ENCODE data around the gene PTPRA.

PTPRA gene

DNA sequence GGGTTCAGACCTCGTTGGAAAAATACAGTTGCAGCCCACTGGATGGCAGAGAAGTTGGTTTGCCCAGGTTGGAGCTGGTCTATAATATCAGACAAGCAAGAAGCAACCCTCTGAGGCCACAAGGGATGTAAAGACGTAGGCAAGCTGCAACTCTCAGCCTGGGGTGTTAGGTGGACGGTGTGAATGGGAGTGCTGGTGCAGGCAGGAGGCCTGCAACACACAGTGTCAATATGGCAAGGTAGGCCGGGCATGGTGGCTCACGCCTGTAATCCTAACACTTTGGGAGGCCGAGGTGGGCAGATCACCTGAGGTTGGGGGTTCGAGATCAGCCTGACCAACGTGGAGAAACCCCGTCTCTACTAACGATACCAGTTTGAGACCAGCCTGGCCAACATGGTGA lies 22.2 kb upstream of the PTPRA start:
- H3K27me3 ChIP-seq (ENCODE audit: control insufficient read depth, low read length) = no peaks in the 10 kb centered on the region
- no peak overlapping the region for H3K4me3 ChIP-seq (ENCODE audit: low read length)
- H3K9me2 ChIP-seq (replicated peaks; ENCODE audit: control insufficient read depth, low read length) = no peaks in the 10 kb centered on the region
- H4K20me1 ChIP-seq (ENCODE audit: control insufficient read depth, insufficient read depth, low read depth, low read length) = no peaks in the 10 kb centered on the region
- no peaks in the 10 kb centered on the region for H3K36me3 ChIP-seq (ENCODE audit: control insufficient read depth, low read length)
- H3F3A ChIP-seq (ENCODE audit: control insufficient read depth, insufficient read depth) = no peaks in the 10 kb centered on the region
- no peaks in the 10 kb centered on the region for H3K9me3 ChIP-seq (ENCODE audit: control insufficient read depth, insufficient read depth, low read length)
- H3K79me2 ChIP-seq (ENCODE audit: control insufficient read depth, low read length) = no peaks in the 10 kb centered on the region
- no peak overlapping the region for H3K4me2 ChIP-seq (ENCODE audit: low read length)
- peaks cover 6% of the 10 kb centered on the region; the same call in 1 of the 2 replicates for H3K4me1 ChIP-seq (ENCODE audit: control insufficient read depth, low read length)
- TF ChIP-seq, protein P1, sequence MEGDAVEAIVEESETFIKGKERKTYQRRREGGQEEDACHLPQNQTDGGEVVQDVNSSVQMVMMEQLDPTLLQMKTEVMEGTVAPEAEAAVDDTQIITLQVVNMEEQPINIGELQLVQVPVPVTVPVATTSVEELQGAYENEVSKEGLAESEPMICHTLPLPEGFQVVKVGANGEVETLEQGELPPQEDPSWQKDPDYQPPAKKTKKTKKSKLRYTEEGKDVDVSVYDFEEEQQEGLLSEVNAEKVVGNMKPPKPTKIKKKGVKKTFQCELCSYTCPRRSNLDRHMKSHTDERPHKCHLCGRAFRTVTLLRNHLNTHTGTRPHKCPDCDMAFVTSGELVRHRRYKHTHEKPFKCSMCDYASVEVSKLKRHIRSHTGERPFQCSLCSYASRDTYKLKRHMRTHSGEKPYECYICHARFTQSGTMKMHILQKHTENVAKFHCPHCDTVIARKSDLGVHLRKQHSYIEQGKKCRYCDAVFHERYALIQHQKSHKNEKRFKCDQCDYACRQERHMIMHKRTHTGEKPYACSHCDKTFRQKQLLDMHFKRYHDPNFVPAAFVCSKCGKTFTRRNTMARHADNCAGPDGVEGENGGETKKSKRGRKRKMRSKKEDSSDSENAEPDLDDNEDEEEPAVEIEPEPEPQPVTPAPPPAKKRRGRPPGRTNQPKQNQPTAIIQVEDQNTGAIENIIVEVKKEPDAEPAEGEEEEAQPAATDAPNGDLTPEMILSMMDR (IDR thresholded peaks at IDR 0.05; ENCODE audit: low read depth, low read length, poor library complexity, severe bottlenecking) = no peak
- TF ChIP-seq EZH2phosphoT487 (IDR thresholded peaks at IDR 0.05; ENCODE audit: borderline replicate concordance, low read length) = no peak
- no peak overlapping the region for H3K27ac ChIP-seq (ENCODE audit: low read depth, low read length)

DNA sequence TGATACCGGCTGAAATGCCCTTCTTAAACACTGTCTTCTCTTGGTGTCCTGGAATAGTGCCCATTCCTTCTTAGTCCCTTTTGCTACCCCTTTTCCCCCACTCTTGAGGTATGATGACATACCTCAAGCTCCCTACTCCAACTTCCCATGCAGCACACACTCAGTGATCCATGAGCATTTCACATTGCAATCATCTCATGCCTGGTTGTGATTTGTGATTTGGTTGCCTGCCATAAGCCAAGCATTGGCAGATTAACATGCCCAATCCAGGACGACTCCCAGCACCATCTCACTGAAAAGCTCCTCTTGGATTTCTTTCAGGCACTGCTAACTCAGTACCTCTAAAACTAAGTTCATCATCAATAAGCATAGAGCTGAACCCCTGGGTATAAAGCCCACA lies 14.7 kb upstream of the PTPRA start:
- no peaks in the 10 kb centered on the region for H4K20me1 ChIP-seq (ENCODE audit: control insufficient read depth, insufficient read depth, low read depth, low read length)
- no peaks in the 10 kb centered on the region for H3K27me3 ChIP-seq (ENCODE audit: control insufficient read depth, low read length)
- no peak overlapping the region for H3K27ac ChIP-seq (ENCODE audit: low read depth, low read length)
- no peaks in the 10 kb centered on the region for H3K9me3 ChIP-seq (ENCODE audit: control insufficient read depth, insufficient read depth, low read length)
- no peaks in the 10 kb centered on the region for H3K4me1 ChIP-seq (ENCODE audit: control insufficient read depth, low read length)
- no peaks in the 10 kb centered on the region for H3K9me2 ChIP-seq (replicated peaks; ENCODE audit: control insufficient read depth, low read length)
- no peaks in the 10 kb centered on the region for H3F3A ChIP-seq (ENCODE audit: control insufficient read depth, insufficient read depth)
- no peaks in the 10 kb centered on the region for H3K36me3 ChIP-seq (ENCODE audit: control insufficient read depth, low read length)
- no peak overlapping the region for H3K4me3 ChIP-seq (ENCODE audit: low read length)
- no peaks in the 10 kb centered on the region for H3K79me2 ChIP-seq (ENCODE audit: control insufficient read depth, low read length)
- no peak overlapping the region for H3K4me2 ChIP-seq (ENCODE audit: low read length)
- TF ChIP-seq, protein P1 (IDR thresholded peaks at IDR 0.05; ENCODE audit: low read depth, low read length, poor library complexity, severe bottlenecking) = no peak
- TF ChIP-seq EZH2phosphoT487 (IDR thresholded peaks at IDR 0.05; ENCODE audit: borderline replicate concordance, low read length) = no peak

DNA sequence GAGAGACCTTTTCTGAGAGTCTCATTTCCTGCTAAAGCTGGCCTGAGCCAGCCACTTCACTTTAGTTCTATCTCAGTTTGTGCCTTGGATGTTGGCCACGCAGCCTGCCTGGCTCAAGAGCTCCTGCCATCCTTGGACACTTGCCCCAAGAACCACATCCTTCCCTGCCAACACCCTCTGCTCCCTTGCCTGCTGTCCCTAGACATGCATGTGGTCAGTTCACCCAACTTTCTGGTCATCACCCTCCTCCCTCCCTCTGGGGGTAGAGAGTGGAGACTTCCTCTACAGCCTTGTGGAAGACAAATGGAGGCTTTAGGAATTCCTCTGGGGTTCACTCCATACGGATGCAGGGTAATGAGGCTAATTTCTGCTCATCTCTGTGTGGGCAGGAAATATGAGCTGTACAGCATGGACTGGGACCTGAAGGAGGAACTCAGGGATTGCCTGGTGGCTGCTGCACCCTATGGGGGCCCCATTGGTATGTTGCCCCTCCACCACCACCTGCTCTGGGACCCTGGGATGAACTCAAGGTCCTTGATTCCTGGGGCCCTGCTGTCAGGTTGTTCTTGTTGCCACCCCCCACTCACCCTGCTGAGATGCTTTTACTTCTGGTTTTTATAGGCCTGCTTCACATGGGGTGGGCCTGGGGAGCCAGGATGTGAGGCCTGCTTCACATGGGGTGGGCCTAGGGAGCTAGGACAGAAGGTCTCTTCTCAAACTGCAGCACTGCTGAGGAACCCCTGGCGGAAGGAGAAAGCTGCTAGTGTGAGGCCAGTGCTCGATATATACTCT lies 13.8 kb upstream of the PTPRA start:
- no peak overlapping the region for H3K4me3 ChIP-seq (ENCODE audit: low read length)
- no peaks in the 10 kb centered on the region for H3F3A ChIP-seq (ENCODE audit: control insufficient read depth, insufficient read depth)
- TF ChIP-seq, protein P1 (IDR thresholded peaks at IDR 0.05; ENCODE audit: low read depth, low read length, poor library complexity, severe bottlenecking) = no peak
- no peak for TF ChIP-seq EZH2phosphoT487 (IDR thresholded peaks at IDR 0.05; ENCODE audit: borderline replicate concordance, low read length)
- H3K9me3 ChIP-seq (ENCODE audit: control insufficient read depth, insufficient read depth, low read length) = no peaks in the 10 kb centered on the region
- no peaks in the 10 kb centered on the region for H3K79me2 ChIP-seq (ENCODE audit: control insufficient read depth, low read length)
- no peaks in the 10 kb centered on the region for H3K9me2 ChIP-seq (replicated peaks; ENCODE audit: control insufficient read depth, low read length)
- H3K27ac ChIP-seq (ENCODE audit: low read depth, low read length) = no peak overlapping the region
- H3K4me2 ChIP-seq (ENCODE audit: low read length) = no peak overlapping the region
- no peaks in the 10 kb centered on the region for H3K27me3 ChIP-seq (ENCODE audit: control insufficient read depth, low read length)
- H4K20me1 ChIP-seq (ENCODE audit: control insufficient read depth, insufficient read depth, low read depth, low read length) = no peaks in the 10 kb centered on the region
- H3K4me1 ChIP-seq (ENCODE audit: control insufficient read depth, low read length) = no peaks in the 10 kb centered on the region
- H3K36me3 ChIP-seq (ENCODE audit: control insufficient read depth, low read length) = no peaks in the 10 kb centered on the region
